Kidney capillary endothelial cell (primary cell): Measurements from ENCODE around the gene SYNJ2.

Experiments
- DNase-seq: peaks from one replicate; pipeline ENCODE4 v3.0.0-alpha.2; 2018; ENCODE audit warnings: low spot score

Gene SYNJ2

GRCh38 chr6:158081657-158081935 is 99.9 kb downstream of the SYNJ2 start:
- DNase-seq, result no peak

GRCh38 chr6:158083455-158084325 is 102.0 kb downstream of the SYNJ2 start:
- no peak for DNase-seq

GRCh38 chr6:158085261-158086053 is 103.8 kb downstream of the SYNJ2 start:
- DNase-seq, result no peak

- no peak for DNase-seq
These were observed 104.4 kb downstream of the SYNJ2 start for GRCh38 chr6:158086054-158086503.

GRCh38 chr6:158086504-158087223 is 105.0 kb downstream of the SYNJ2 start:
- no peak for DNase-seq

GRCh38 chr6:158087224-158087867 is 105.7 kb downstream of the SYNJ2 start:
- DNase-seq, result no peak

GRCh38 chr6:158092806-158093205 is 111.1 kb downstream of the SYNJ2 start:
- no peak for DNase-seq

GRCh38 chr6:158095031-158095430 is 113.4 kb downstream of the SYNJ2 start:
- no peak for DNase-seq

GRCh38 chr6:158095671-158096070 is 114.0 kb downstream of the SYNJ2 start:
- no peak for DNase-seq

GRCh38 chr6:158103228-158103627 is 121.6 kb downstream of the SYNJ2 start:
- no peak for DNase-seq

- no peak for DNase-seq
These were observed 123.0 kb downstream of the SYNJ2 start for GRCh38 chr6:158104696-158105095.

GRCh38 chr6:158109748-158110147 is 128.1 kb downstream of the SYNJ2 start:
- DNase-seq, result no peak

- no peak for DNase-seq
These were observed 129.3 kb downstream of the SYNJ2 start for GRCh38 chr6:158110986-158111385.

- DNase-seq, result no peak
These were observed 130.3 kb downstream of the SYNJ2 start for GRCh38 chr6:158111987-158112386.

- no peak for DNase-seq
These were observed 132.1 kb downstream of the SYNJ2 start for GRCh38 chr6:158113802-158114201.

- DNase-seq, result no peak
These were observed 133.4 kb downstream of the SYNJ2 start for GRCh38 chr6:158115102-158115501.

GRCh38 chr6:158115508-158115907 is 133.8 kb downstream of the SYNJ2 start:
- DNase-seq, result no peak

GRCh38 chr6:158118886-158119285 is 137.2 kb downstream of the SYNJ2 start:
- DNase-seq, result no peak

- DNase-seq, result no peak
These were observed 139.7 kb downstream of the SYNJ2 start for GRCh38 chr6:158121335-158121734.

GRCh38 chr6:158122048-158122447 is 140.4 kb downstream of the SYNJ2 start:
- DNase-seq, result no peak

GRCh38 chr6:158124288-158124687 is 142.6 kb downstream of the SYNJ2 start:
- DNase-seq, result no peak

- DNase-seq, result no peak
These were observed 143.6 kb downstream of the SYNJ2 start for GRCh38 chr6:158125271-158125670.
